Sigmoid colon (tissue), 7 donors: Measurements from ENCODE around the gene MDGA2. TPM values are rescaled to one million over a fixed set of nuclear protein-coding genes. Genes with fewer than 3 reads are reported as not detected.

ENCODE experiments used
- DNase-seq: peaks from one replicate; pipeline ENCODE4 v3.0.0-alpha.2; 2019
- H3K27ac ChIP-seq, 4 donors: fragments of 200-600 bp; sonication (generic); one replicate each; pipeline ENCODE4 v1.5.1; 2016 to 2019; ENCODE audit warnings: mild to moderate bottlenecking in 1 of 4
- H3K27me3 ChIP-seq, 3 donors: fragments of 200-600 bp; sonication (generic); one replicate each; pipeline ENCODE4 v1.5.1; 2019; ENCODE audit warnings: mild to moderate bottlenecking in 1 of 3
- H3K36me3 ChIP-seq, 4 donors: fragments of 200-600 bp; sonication (generic); one replicate each; pipeline ENCODE4 v1.5.1; 2016 to 2019
- H3K4me1 ChIP-seq, 4 donors: fragments of 200-600 bp; sonication (generic); one replicate each; pipeline ENCODE4 v1.5.1; 2017 to 2019
- H3K4me3 ChIP-seq, 4 donors: fragments of 200-600 bp; sonication (generic); one replicate each; pipeline ENCODE4 v1.5.1; 2017 to 2019; ENCODE audit warnings: mild to moderate bottlenecking in 2 of 4, moderate library complexity in 1 of 4
- H3K9me3 ChIP-seq, 4 donors: fragments of 200-600 bp in 3 of 4; sonication (generic) in 3 of 4; one replicate each; pipeline versions ENCODE4 v1.5.1 to v1.6.1; 2013 to 2019
- EP300 ChIP-seq, 4 donors: sonication (generic); formaldehyde crosslinking; IDR thresholded peaks; one replicate each; pipeline ENCODE4 v1.6.1; 2017; ENCODE audit warnings: antibody characterized with exemption in 4 of 4
- POLR2A ChIP-seq, 2 donors: fragments of 450-650 bp; IDR thresholded peaks; one replicate each; pipeline ENCODE4 v1.6.1; 2016; ENCODE audit warnings: antibody characterized with exemption in 2 of 2, mild to moderate bottlenecking in 2 of 2, moderate library complexity in 2 of 2
- POLR2AphosphoS5 ChIP-seq, 4 donors: sonication (generic); formaldehyde crosslinking; IDR thresholded peaks; one replicate each; pipeline ENCODE4 v1.6.1; 2017; ENCODE audit warnings: antibody characterized with exemption in 4 of 4
- WGBS, 2 donors: extraction: QIAGEN DNeasy Blood & Tissue Kit; methylation state at CpG; one replicate each; pipeline ENCODE4 v1.1.7; 2013; 5-methylcytosine and 5-hydroxymethylcytosine counted together
- intact Hi-C: fragments of 100-400 bp; cut with DNase I; formaldehyde crosslinking; loops from one replicate; pipeline ENCODE4 v1.15.1; 2023
- polyA plus RNA-seq, 3 donors: library from polyadenylated mRNA; stranded (reverse); fragments of 200-250 nt; gene quantifications; one replicate each; pipeline ENCODE4 v1.2.3, GENCODE V29; 2013
- total RNA-seq, 4 donors: library from RNA; depleted of rRNA; stranded (reverse); fragments of >200 nt; gene quantifications; one replicate each; pipeline ENCODE4 v1.1.0, GENCODE V29; 2016
- TF ChIP-seq, protein P1 (sequence below), 4 experiments: fragments of 450-650 bp in 3 of 4; fragments of 200-600 bp in 1 of 4; IDR thresholded peaks; one replicate each; pipeline ENCODE4 v1.5.1; 2016 to 2019; ENCODE audit warnings: antibody characterized with exemption in 4 of 4, mild to moderate bottlenecking in 3 of 4, moderate library complexity in 2 of 4
- donor health status: healthy with polysubstance abuse.
- donor health status: Bipolar disorder and iron deficiency.
- donor health status: healthy.

The MDGA2 gene
- total and polyA plus RNA-seq, 7 donors, result under 0.01 to 1.2 (median 0.33) TPM; not detected in 2

DNA sequence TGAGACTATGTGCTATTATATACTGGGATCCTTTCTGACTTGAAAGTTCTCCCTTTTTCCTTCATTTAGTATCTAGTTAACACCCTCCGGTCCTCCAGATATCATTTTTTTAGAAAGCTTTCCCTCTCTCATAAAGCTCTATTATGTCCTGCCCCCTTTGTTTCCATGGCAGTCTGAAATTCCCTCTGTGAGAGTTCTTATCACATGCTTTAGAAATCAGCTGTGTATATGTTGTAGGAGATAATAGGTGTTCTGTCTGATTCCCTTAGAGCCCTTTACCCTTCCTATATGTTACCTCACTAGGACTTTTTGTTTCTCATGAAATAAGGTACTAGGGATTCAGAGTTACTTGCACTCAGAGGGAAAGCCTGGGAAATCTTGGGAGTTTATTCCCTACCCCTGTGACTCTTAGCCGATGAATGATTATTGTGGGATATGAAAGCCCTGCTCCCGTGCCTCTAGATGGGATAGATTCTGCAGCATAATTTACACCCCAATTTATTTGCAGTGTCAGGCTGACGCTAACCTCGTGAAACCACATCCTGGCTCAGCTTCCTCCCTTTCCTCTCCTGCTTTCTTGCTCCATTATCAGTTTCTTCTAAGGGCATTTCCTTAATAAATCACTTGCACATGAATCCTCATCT lies 448.4 kb downstream of the MDGA2 start:
- no peak for DNase-seq
- H3K27me3 ChIP-seq, result no peaks in the 10 kb centered on the region
- H3K9me3 ChIP-seq, result no peaks in the 10 kb centered on the region
- intact Hi-C loops, result no loop called here
- H3K4me1 ChIP-seq, result no peaks in the 10 kb centered on the region
- WGBS, 2 donors, result 30 to 68% methylated on average over 5 of the region's 5 CpGs
- TF ChIP-seq POLR2AphosphoS5 (IDR thresholded peaks at IDR 0.05), result no peak
- no peak for TF ChIP-seq EP300 (IDR thresholded peaks at IDR 0.05)
- TF ChIP-seq, protein P1, sequence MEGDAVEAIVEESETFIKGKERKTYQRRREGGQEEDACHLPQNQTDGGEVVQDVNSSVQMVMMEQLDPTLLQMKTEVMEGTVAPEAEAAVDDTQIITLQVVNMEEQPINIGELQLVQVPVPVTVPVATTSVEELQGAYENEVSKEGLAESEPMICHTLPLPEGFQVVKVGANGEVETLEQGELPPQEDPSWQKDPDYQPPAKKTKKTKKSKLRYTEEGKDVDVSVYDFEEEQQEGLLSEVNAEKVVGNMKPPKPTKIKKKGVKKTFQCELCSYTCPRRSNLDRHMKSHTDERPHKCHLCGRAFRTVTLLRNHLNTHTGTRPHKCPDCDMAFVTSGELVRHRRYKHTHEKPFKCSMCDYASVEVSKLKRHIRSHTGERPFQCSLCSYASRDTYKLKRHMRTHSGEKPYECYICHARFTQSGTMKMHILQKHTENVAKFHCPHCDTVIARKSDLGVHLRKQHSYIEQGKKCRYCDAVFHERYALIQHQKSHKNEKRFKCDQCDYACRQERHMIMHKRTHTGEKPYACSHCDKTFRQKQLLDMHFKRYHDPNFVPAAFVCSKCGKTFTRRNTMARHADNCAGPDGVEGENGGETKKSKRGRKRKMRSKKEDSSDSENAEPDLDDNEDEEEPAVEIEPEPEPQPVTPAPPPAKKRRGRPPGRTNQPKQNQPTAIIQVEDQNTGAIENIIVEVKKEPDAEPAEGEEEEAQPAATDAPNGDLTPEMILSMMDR (IDR thresholded peaks at IDR 0.05), result no peak
- no peak for TF ChIP-seq POLR2A (IDR thresholded peaks at IDR 0.05)
- no peak overlapping the region for H3K27ac ChIP-seq
- H3K36me3 ChIP-seq, result no peaks in the 10 kb centered on the region
- no peak overlapping the region for H3K4me3 ChIP-seq

- no peaks in the 10 kb centered on the region for H3K4me1 ChIP-seq
- H3K9me3 ChIP-seq, result no peaks in the 10 kb centered on the region
- intact Hi-C loops, result no loop called here
- TF ChIP-seq, protein P1 (IDR thresholded peaks at IDR 0.05), result no peak
- TF ChIP-seq POLR2AphosphoS5 (IDR thresholded peaks at IDR 0.05) (no peak), POLR2A (IDR thresholded peaks at IDR 0.05) (no peak), EP300 (IDR thresholded peaks at IDR 0.05) (no peak)
- no peaks in the 10 kb centered on the region for H3K27me3 ChIP-seq
- no peak for DNase-seq
- WGBS, 2 donors, result 85 to 88% methylated on average over 4 of the region's 4 CpGs
- no peak overlapping the region for H3K4me3 ChIP-seq
- H3K27ac ChIP-seq, result no peak overlapping the region
- H3K36me3 ChIP-seq, result no peaks in the 10 kb centered on the region
Observed at GRCh38 chr14:47223656-47224055, 451.7 kb downstream of the MDGA2 start.

GRCh38 chr14:47220096-47220495 lies 455.3 kb downstream of the MDGA2 start:
- H3K27ac ChIP-seq, result no peak overlapping the region
- no peaks in the 10 kb centered on the region for H3K9me3 ChIP-seq
- no peaks in the 10 kb centered on the region for H3K36me3 ChIP-seq
- 79 to 88% methylated on average over 2 of the region's 2 CpGs for WGBS, 2 donors
- no peaks in the 10 kb centered on the region for H3K27me3 ChIP-seq
- TF ChIP-seq EP300 (IDR thresholded peaks at IDR 0.05), result no peak
- TF ChIP-seq POLR2AphosphoS5 (IDR thresholded peaks at IDR 0.05), result no peak
- no peaks in the 10 kb centered on the region for H3K4me1 ChIP-seq
- no peak overlapping the region for H3K4me3 ChIP-seq
- intact Hi-C loops, result no loop called here
- DNase-seq, result no peak

DNA sequence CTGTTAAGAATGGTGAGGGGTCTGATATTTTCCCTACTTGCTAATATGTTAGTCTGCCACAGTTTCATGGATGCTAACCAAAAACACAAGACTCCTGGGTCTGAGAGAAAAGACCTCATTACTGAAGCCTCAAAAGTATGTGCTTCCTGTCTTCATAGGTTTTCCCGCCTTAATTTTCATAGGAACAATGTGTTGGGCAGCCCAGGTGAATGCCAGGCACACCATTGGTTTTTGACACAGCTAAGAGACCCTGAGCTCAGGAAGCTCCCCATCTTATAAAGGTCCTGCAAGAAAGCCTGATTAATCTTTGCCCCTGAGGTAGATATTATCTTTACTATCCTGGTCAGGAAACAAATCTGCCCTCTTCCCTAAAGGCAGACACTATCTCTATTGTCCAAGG lies 464.1 kb downstream of the MDGA2 start:
- Histone ChIP-seq H3K4me3 (no peak overlapping the region), H3K27ac (no peak overlapping the region), H3K4me1 (no peaks in the 10 kb centered on the region), H3K36me3 (no peaks in the 10 kb centered on the region), H3K9me3 (no peaks in the 10 kb centered on the region), H3K27me3 (no peaks in the 10 kb centered on the region)
- DNase-seq, result no peak
- WGBS, 2 donors, result 74 to 84% methylated on average over 1 of the region's 1 CpG
- intact Hi-C loops, result no loop called here
- TF ChIP-seq, protein P1 (IDR thresholded peaks at IDR 0.05), result no peak
- no peak for TF ChIP-seq EP300 (IDR thresholded peaks at IDR 0.05)
- no peak for TF ChIP-seq POLR2A (IDR thresholded peaks at IDR 0.05)
- no peak for TF ChIP-seq POLR2AphosphoS5 (IDR thresholded peaks at IDR 0.05)

DNA sequence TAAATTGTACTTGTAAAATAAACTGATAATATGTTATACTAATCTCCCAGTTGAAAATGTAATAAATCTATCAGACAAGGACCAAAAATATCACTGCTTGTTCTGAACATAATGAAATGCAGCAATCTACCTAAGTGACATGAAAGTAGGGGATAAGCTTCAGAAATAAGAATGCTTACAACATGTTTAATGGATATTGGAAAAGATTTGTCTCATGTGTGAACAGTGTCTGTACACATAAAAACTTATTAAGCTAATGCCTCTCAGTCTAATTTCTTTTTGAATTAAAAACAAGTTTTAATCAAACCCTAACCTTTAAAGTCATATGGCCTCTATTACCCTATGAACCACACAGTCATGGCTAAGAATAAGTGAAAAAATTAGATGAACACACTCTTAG lies 465.3 kb downstream of the MDGA2 start:
- TF ChIP-seq POLR2AphosphoS5 (IDR thresholded peaks at IDR 0.05) (no peak), EP300 (IDR thresholded peaks at IDR 0.05) (no peak), POLR2A (IDR thresholded peaks at IDR 0.05) (no peak)
- TF ChIP-seq, protein P1 (IDR thresholded peaks at IDR 0.05), result no peak

More for the DNA sequence above, 465.3 kb downstream of the MDGA2 start:
- Histone ChIP-seq H3K36me3 (no peaks in the 10 kb centered on the region), H3K27me3 (no peaks in the 10 kb centered on the region), H3K4me1 (no peaks in the 10 kb centered on the region), H3K4me3 (no peak overlapping the region), H3K27ac (no peak overlapping the region), H3K9me3 (no peaks in the 10 kb centered on the region)
- intact Hi-C loops, result no loop called here
- no peak for DNase-seq
